HG03196 (cell line): Measurements from ENCODE around the gene CREB3L1.

Source experiments
- ATAC-seq: cut with Tn5 transposase; IDR thresholded peaks from one replicate; pipeline ENCODE4 v1.9.1; 2021; ENCODE audit not compliant: unreplicated experiment

Gene CREB3L1

DNA sequence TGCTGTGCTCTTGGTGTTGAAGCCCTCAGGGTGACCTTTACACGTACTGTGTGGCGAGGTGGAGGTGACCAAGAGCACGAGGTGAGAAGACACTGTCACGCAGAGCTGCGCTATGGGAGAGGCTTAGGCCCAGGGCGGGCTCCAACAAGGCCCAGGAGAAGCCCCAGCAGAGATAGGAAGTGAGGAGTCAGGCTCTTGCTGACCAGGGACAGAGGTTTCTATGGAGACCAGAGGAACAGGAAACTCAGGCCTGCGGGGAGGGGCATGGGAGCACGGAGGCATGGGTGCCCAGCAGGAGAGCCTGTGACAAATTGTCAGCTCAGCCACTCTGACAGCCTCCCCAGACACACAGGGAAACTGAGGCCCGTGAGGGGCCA is 85.6 kb downstream of the CREB3L1 start:
- no peak for ATAC-seq

GRCh38 chr11:46363455-46364005 is 86.1 kb downstream of the CREB3L1 start:
- no peak for ATAC-seq

DNA sequence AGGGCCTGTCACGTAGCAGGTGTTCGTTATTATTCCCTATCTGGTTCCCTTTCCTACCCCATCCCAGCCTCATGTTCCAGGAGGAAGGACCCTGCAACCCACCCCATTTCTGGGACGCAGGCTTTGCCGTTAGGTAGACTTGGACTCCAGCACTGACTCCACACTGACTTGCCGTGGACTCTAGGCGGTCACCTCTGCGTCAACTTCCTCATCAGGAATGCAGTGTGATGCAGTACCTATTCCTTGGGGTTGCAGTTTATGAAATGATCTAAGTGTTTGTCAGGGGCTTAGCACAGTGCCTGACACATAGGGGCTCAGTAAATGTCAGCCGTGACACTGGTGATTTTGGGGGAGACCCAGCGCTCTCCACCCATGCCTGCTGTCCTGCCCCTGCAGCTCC is 86.6 kb downstream of the CREB3L1 start:
- ATAC-seq = no peak

DNA sequence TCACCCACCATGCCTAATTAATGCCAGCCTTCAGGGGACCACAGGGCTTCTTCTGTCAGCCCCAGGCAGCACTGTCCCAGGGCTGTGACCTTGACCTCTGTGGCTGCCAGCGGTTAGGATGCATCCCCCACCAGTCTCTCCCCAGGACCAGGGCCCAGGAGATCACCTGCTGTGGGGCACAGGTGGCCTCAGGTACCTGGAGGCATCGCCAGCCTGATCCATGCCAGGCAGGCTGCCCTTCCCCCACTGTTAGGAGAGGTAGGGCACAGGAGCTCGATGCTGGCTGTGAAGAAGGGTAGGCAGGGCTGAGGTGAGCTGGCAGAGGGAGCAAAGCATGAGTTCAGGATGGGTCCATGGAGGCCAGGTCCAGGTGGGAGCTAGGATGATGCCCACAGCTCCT is 87.3 kb downstream of the CREB3L1 start:
- no peak for ATAC-seq

GRCh38 chr11:46366260-46366659 is 88.8 kb downstream of the CREB3L1 start:
- ATAC-seq = no peak

DNA sequence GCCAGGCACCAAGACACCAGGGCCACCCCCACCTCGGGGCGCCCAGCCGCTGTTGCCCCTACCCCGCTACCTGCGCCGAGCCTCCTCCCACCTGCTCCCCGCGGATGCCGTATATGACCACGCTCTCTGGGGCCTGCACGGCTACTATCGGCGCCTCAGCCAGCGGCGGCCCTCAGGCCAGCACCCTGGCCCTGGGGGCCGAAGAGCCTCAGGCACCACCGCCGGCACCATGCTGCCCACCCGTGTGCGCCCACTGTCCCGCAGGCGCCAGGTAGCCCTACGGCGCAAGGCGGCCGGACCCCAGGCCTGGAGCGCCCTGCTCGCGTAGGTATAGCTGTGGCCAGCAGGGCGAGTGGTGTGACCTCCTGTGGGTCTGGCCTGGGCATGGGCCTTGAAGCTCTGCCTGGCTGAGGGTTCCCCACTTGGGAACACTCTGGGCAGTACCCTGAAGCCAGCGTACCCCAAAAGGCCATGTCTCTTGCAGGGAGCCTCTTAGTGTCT is 89.2 kb downstream of the CREB3L1 start:
- ATAC-seq = no peak

DNA sequence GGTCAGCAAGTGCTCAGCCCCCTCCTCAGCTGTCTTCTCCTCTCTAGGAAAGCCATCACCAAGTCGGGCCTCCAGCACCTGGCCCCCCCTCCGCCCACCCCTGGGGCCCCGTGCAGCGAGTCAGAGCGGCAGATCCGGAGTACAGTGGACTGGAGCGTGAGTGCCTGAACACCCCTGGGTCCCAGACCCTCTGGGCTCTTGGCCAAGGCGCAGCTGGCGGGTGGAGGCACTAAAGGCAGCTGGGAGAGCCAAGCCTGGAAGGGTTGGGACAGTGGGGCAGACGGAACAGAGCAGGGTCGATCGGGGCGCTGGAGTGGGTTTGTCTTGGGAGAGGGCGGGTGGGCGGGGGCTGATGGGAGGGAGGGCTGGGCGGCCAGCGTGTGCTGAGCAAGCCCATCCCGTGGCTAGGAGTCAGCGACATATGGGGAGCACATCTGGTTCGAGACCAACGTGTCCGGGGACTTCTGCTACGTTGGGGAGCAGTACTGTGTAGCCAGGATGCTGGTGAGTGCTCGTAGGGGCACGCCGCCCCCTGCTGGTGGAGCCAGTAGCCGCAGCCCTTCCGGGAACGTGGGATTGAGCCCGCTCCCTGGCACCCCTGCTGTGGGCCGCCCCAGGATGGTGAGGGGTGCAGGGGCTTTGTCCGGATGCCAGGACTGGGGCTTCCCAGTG is 89.9 kb downstream of the CREB3L1 start:
- ATAC-seq = no peak

- no peak for ATAC-seq
These were observed 90.4 kb downstream of the CREB3L1 start for GRCh38 chr11:46367916-46368267.

GRCh38 chr11:46369458-46370152 is 92.1 kb downstream of the CREB3L1 start:
- no peak for ATAC-seq

DNA sequence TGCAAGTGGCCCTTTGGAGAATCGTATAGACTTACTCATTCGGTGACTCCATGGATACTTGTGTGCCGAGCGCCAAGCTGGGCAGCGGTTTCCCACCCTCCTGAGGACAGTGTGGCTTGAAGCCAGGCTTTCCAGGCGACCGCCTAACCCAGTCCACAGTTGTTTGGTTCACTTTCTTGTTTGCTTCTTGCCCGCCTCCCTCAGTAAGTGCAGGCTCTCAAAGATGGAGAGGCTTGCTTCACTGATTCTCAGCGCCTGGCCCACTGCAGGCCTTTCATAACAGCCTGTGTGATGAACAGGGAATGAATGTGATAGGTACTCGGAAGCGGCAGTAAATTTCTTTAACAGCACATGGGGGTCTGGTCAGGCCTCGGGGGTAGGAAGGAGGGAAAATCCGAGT is 92.8 kb downstream of the CREB3L1 start:
- ATAC-seq = no peak
